ENCODE measurements around the gene PIRT. TPM values are rescaled to one million over a fixed set of nuclear protein-coding genes. Genes with fewer than 3 reads are reported as not detected.

The PIRT gene
- total RNA-seq, 4 donors from 2014 or later = not detected

GRCh38 chr17:10775058-10775457, 62.8 kb downstream of the PIRT start:
- no peak for TF ChIP-seq POLR2A (IDR thresholded peaks at IDR 0.05)
- no peak for TF ChIP-seq CTCF (IDR thresholded peaks at IDR 0.05)

GRCh38 chr17:10773391-10773790, 64.5 kb downstream of the PIRT start:
- no peaks in the 10 kb centered on the region for H3K36me3 ChIP-seq
- TF ChIP-seq POLR2A (IDR thresholded peaks at IDR 0.05) (no peak), CTCF (IDR thresholded peaks at IDR 0.05) (no peak)
- H3K27me3 ChIP-seq = no peaks in the 10 kb centered on the region
- H3K27ac ChIP-seq = peak overlapping the region in 2 of 4 donors; percentile 42 to 61
- 39 to 44% methylated on average over 2 of the region's 2 CpGs for WGBS, 2 donors
- H3K9me3 ChIP-seq = peaks cover 0 to 5% (median 0%) of the 10 kb centered on the region in 3 donors
- H3K4me3 ChIP-seq = no peak overlapping the region
- H3K4me1 ChIP-seq = peaks cover 0 to 37% (median 0%) of the 10 kb centered on the region in 3 donors
- DNase-seq = no peak
- intact Hi-C loops (cut with DNase I) = no loop called here

More at GRCh38 chr17:10775058-10775457, 62.8 kb downstream of the PIRT start:
- H3K36me3 ChIP-seq = no peaks in the 10 kb centered on the region
- peaks cover 0 to 41% (median 0%) of the 10 kb centered on the region in 3 donors for H3K4me1 ChIP-seq
- H3K27me3 ChIP-seq = no peaks in the 10 kb centered on the region
- H3K4me3 ChIP-seq = no peak overlapping the region
- 74 to 80% methylated on average over 4 of the region's 4 CpGs for WGBS, 2 donors
- no peak overlapping the region for H3K27ac ChIP-seq
- peaks cover 0 to 5% (median 0%) of the 10 kb centered on the region in 3 donors for H3K9me3 ChIP-seq
- intact Hi-C loops (cut with DNase I) = loop anchor here (5.0 kb wide), 1 partner anchor 67 kb away; no protein-coding TSS in a partner anchor
- DNase-seq = no peak

Small RNAs within 50 kb of the gene (small RNA-seq; reads per million reads assigned to genes)
- gene AC015908.2 (0 reads per million in 4 donors), gene RNU6-1065P (0 reads per million in 4 donors), gene TMEM238L (0 to 0.09 (median 0) reads per million in 4 donors)

Other genes starting within 250 kb of the PIRT start
- 1 to 10 TPM in 2 of 4 donors, under 1 TPM in 1, not detected in 1; 0.64 to 1.6 (median 1.5) TPM for gene MYH3, start 180.8 kb downstream of the PIRT start, total RNA-seq
- 10 to 100 TPM; 15.4 to 25.6 (median 20.3) TPM for gene SCO1, start 140.6 kb downstream of the PIRT start, total RNA-seq
- gene ADPRM, start 140.5 kb downstream of the PIRT start, total RNA-seq = 10 to 100 TPM in 1 of 4 donors, 1 to 10 TPM in 3; 3.3 to 11.8 (median 4.4) TPM
- gene TMEM220, start 108.1 kb downstream of the PIRT start, total RNA-seq = 1 to 10 TPM; 1.4 to 9.5 (median 6.3) TPM
- gene TMEM238L, start 34.0 kb downstream of the PIRT start, total RNA-seq = 1 to 10 TPM in 2 of 4 donors, under 1 TPM in 2; 0.42 to 4.8 (median 1.0) TPM